Panc1 (cell line): ENCODE results near the gene PRKAG2. TPM values are rescaled to one million over a fixed set of nuclear protein-coding genes. Genes with fewer than 3 reads are reported as not detected.

Source experiments
- ATAC-seq: fragments of 200-7000 bp; cut with Tn5 transposase; 2 replicates; pipeline ENCODE4 v1.9.1; 2020; ENCODE audit warnings: mild to moderate bottlenecking, moderate library complexity
- BruUV-seq: library from RNA; stranded (reverse); fragments of 400-500 nt; replicated peaks from 2 replicates; lab custom pipeline; 2021; lab: Mats Ljungman, UMichigan
- CTCF ChIA-PET: fragments of 300-600 bp; sonication (Branson Sonifier 250); formaldehyde crosslinking; loops from one replicate; lab custom pipeline; 2022; ENCODE audit warnings: antibody characterized with exemption; lab: Charles Lee
- POLR2A ChIA-PET: fragments of 300-600 bp; sonication (Branson Sonifier 250); formaldehyde crosslinking; loops from one replicate; lab custom pipeline; 2022; ENCODE audit warnings: antibody characterized with exemption; lab: Charles Lee
- DNase-seq: peaks from one replicate; pipeline ENCODE4 v3.0.0-alpha.2; 2010; ENCODE audit warnings: low read depth, low spot score
- H3K27ac ChIP-seq: 2 replicates; pipeline ENCODE4 v1.5.1; 2011; ENCODE audit warnings: mild to moderate bottlenecking, low read length, inconsistent platforms
- H3K27me3 ChIP-seq: fragments of 200-500 bp; sonication (Bioruptor generic); 2 replicates; pipeline ENCODE4 v1.6.0; 2014; ENCODE audit warnings: low read length, inconsistent platforms; ENCODE audit not compliant: control insufficient read depth, insufficient read depth
- H3K36me3 ChIP-seq: fragments of 200-500 bp; sonication (Bioruptor generic); 2 replicates; pipeline ENCODE4 v1.5.1; 2014; ENCODE audit warnings: inconsistent platforms, mild to moderate bottlenecking, low read length, moderate library complexity; ENCODE audit not compliant: control insufficient read depth, insufficient read depth
- H3K4me1 ChIP-seq: 2 replicates; pipeline ENCODE4 v1.5.1; 2011; ENCODE audit warnings: inconsistent platforms, mild to moderate bottlenecking, low read length, moderate library complexity; ENCODE audit not compliant: control insufficient read depth, insufficient read depth
- H3K4me3 ChIP-seq, 2 experiments: 2 replicates each; pipeline ENCODE4 v1.5.1; 2011 to 2012; ENCODE audit warnings: low read depth in 2 of 2, low read length in 2 of 2, mild to moderate bottlenecking in 2 of 2, inconsistent platforms in 1 of 2, moderate library complexity in 1 of 2
- H3K9me3 ChIP-seq: fragments of 200-500 bp; sonication (Bioruptor generic); 2 replicates; pipeline ENCODE4 v1.5.1; 2014; ENCODE audit warnings: low read depth, mild to moderate bottlenecking, inconsistent platforms, low read length, moderate library complexity; ENCODE audit not compliant: control insufficient read depth, insufficient read depth
- POLR2AphosphoS5 ChIP-seq: IDR thresholded peaks from 2 replicates; pipeline ENCODE4 v1.6.1; 2012; ENCODE audit warnings: mild to moderate bottlenecking, low read depth, low read length, moderate library complexity
- SIN3A ChIP-seq: IDR thresholded peaks from 2 replicates; pipeline ENCODE4 v1.6.1; 2012; ENCODE audit warnings: low read depth, mild to moderate bottlenecking, low read length, moderate library complexity, borderline replicate concordance; ENCODE audit not compliant: insufficient read depth
- TCF7L2 ChIP-seq: IDR thresholded peaks from 2 replicates; pipeline ENCODE4 v1.6.1; 2011; ENCODE audit warnings: mild to moderate bottlenecking, low read depth, low read length, inconsistent platforms
- in situ Hi-C: cut with HindIII; loops from 2 replicates; pipeline ENCODE4 v1.10.0; 2016; ENCODE audit warnings: low sequenced_read_pairs, low pct_unique_long_range_greater_than_20kb
- intact Hi-C: fragments of 100-400 bp; cut with micrococcal nuclease; formaldehyde crosslinking; loops from one replicate; pipeline ENCODE4 v1.10.0; 2022; ENCODE audit not compliant: unreplicated experiment
- total RNA-seq: library from RNA; stranded (reverse); gene quantifications from one replicate; pipeline ENCODE4 v1.2.1, GENCODE V29; 2021; ENCODE audit not compliant: unreplicated experiment
- TF ChIP-seq, protein P1 (sequence below): fragments of 450-650 bp; IDR thresholded peaks from 2 replicates; pipeline ENCODE4 v1.5.1; 2017; ENCODE audit warnings: mild to moderate bottlenecking
- TF ChIP-seq, protein P2 (sequence below), 2 experiments: IDR thresholded peaks; 2 replicates each; pipeline ENCODE4 v1.6.1; 2011 to 2012; ENCODE audit warnings: low read depth in 2 of 2, control low read depth in 1 of 2, low read length in 1 of 2, mild to moderate bottlenecking in 1 of 2, moderate library complexity in 1 of 2; ENCODE audit not compliant: insufficient read depth in 1 of 2

Gene PRKAG2
- total RNA-seq, 1 experiment from 2014 or later = 71.6 TPM

DNA sequence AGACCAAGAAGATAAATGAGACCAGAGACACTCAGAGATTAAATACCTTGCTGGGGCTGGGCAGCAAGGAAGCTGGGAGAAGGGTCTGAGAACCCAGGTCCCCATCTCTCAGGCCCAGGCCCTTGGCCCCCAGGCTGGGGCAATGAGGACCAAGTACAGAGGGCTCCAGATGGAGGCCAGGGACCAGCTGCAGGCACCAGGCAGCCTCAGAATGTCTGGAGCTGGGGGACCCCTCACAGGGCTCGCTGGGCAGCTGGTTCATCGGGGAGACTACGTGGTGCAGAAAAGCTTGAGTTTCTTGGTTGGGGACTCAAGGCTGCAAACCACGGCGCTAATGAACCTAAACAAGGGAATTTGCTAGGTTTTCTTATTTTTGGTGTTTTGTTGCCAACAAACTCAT lies 75.6 kb downstream of the PRKAG2 start:
- intact Hi-C loops (no loop called here), in situ Hi-C loops (no loop called here)
- ATAC-seq (no peak), DNase-seq (no peak)
- Histone ChIP-seq H3K4me3 (no peak overlapping the region), H3K27ac (no peak overlapping the region), H3K36me3 (no peaks in the 10 kb centered on the region), H3K9me3 (no peaks in the 10 kb centered on the region), H3K4me1 (peaks cover 2% of the 10 kb centered on the region), H3K27me3 (no peaks in the 10 kb centered on the region)
- no TSS peak for BruUV-seq
- TF ChIP-seq, protein P1, sequence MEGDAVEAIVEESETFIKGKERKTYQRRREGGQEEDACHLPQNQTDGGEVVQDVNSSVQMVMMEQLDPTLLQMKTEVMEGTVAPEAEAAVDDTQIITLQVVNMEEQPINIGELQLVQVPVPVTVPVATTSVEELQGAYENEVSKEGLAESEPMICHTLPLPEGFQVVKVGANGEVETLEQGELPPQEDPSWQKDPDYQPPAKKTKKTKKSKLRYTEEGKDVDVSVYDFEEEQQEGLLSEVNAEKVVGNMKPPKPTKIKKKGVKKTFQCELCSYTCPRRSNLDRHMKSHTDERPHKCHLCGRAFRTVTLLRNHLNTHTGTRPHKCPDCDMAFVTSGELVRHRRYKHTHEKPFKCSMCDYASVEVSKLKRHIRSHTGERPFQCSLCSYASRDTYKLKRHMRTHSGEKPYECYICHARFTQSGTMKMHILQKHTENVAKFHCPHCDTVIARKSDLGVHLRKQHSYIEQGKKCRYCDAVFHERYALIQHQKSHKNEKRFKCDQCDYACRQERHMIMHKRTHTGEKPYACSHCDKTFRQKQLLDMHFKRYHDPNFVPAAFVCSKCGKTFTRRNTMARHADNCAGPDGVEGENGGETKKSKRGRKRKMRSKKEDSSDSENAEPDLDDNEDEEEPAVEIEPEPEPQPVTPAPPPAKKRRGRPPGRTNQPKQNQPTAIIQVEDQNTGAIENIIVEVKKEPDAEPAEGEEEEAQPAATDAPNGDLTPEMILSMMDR = no peak
- no peak for TF ChIP-seq POLR2AphosphoS5
- TF ChIP-seq, protein P2, sequence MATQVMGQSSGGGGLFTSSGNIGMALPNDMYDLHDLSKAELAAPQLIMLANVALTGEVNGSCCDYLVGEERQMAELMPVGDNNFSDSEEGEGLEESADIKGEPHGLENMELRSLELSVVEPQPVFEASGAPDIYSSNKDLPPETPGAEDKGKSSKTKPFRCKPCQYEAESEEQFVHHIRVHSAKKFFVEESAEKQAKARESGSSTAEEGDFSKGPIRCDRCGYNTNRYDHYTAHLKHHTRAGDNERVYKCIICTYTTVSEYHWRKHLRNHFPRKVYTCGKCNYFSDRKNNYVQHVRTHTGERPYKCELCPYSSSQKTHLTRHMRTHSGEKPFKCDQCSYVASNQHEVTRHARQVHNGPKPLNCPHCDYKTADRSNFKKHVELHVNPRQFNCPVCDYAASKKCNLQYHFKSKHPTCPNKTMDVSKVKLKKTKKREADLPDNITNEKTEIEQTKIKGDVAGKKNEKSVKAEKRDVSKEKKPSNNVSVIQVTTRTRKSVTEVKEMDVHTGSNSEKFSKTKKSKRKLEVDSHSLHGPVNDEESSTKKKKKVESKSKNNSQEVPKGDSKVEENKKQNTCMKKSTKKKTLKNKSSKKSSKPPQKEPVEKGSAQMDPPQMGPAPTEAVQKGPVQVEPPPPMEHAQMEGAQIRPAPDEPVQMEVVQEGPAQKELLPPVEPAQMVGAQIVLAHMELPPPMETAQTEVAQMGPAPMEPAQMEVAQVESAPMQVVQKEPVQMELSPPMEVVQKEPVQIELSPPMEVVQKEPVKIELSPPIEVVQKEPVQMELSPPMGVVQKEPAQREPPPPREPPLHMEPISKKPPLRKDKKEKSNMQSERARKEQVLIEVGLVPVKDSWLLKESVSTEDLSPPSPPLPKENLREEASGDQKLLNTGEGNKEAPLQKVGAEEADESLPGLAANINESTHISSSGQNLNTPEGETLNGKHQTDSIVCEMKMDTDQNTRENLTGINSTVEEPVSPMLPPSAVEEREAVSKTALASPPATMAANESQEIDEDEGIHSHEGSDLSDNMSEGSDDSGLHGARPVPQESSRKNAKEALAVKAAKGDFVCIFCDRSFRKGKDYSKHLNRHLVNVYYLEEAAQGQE (IDR thresholded peaks at IDR 0.05; ENCODE audit: insufficient read depth in 1 of 2, low read depth in 2 of 2, low read length in 1 of 2) = no peak
- TF ChIP-seq SIN3A = no peak
- no peak for TF ChIP-seq TCF7L2
- CTCF ChIA-PET = no interaction called here
- POLR2A ChIA-PET = no interaction called here

DNA sequence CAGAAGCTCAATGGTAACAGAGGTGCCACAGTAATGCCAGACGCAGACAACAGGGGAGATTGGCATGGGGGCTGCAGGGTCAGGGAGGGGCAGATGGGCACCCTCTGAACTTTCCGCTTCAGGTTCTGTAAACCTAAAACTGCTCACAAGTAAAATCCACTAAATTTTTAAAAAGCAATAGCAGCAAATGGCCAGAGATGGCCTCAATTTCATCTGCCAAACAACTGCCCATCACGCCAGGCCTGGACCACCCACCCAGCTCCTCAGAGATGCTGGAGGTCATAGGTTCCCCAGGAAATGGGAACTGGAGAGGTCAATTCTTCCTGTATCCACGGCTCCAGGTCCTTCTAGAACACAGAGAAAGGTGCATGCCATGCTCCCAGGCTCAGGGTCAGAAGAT lies 76.1 kb downstream of the PRKAG2 start:
- H3K27ac ChIP-seq = no peak overlapping the region
- DNase-seq (no peak), ATAC-seq (no peak)
- no peak overlapping the region for H3K4me3 ChIP-seq
- peaks cover 6% of the 10 kb centered on the region for H3K4me1 ChIP-seq
- no peaks in the 10 kb centered on the region for H3K9me3 ChIP-seq
- ChIA-PET CTCF (no interaction called here), POLR2A (no interaction called here)
- in situ Hi-C loops = no loop called here
- no peaks in the 10 kb centered on the region for H3K27me3 ChIP-seq
- intact Hi-C loops = no loop called here
- no TSS peak for BruUV-seq
- TF ChIP-seq SIN3A = no peak
- TF ChIP-seq POLR2AphosphoS5 = no peak
- TF ChIP-seq, protein P1 = no peak
- no peak for TF ChIP-seq TCF7L2
- TF ChIP-seq, protein P2 (IDR thresholded peaks at IDR 0.05; ENCODE audit: insufficient read depth in 1 of 2, low read depth in 2 of 2, low read length in 1 of 2) = no peak
- H3K36me3 ChIP-seq = no peaks in the 10 kb centered on the region
